Subcutaneous adipose tissue (tissue), 4 donors: Measurements from ENCODE around the gene ARIH1. TPM values are rescaled to one million over a fixed set of nuclear protein-coding genes. Genes with fewer than 3 reads are reported as not detected.

Experiments used
- total RNA-seq, 4 donors: library from RNA; depleted of rRNA; stranded (reverse); fragments of >200 nt; gene quantifications; one replicate each; pipeline ENCODE4 v1.1.0, GENCODE V29; 2016
- TF ChIP-seq, protein P1 (sequence below): fragments of 450-650 bp; IDR thresholded peaks from one replicate; pipeline ENCODE4 v1.5.1; 2016; ENCODE audit warnings: low read depth, mild to moderate bottlenecking, control low read depth, antibody characterized with exemption, moderate library complexity

The ARIH1 gene
- total RNA-seq, 4 donors from 2014 or later = 44.5 to 91.0 (median 56.5) TPM

DNA sequence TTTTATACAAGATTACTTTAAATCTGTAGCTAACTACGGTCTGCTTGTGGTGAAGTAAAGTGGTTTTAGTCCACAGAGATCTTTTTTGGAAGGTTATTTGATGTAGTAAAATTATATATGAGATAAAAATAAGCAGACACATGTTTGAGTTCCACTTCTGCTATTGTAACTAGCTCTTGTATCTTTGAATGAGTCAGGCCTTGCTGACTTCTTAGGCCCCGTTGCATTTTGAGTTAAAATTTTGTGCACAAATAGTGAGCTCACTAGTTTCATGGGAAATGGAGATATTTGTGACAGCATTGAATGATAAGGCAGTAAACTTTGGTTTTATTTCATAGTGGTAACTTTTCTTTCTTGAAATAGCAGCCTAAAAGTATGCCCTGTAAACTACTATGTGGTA, 42.6 kb downstream of the ARIH1 start:
- TF ChIP-seq, protein P1, sequence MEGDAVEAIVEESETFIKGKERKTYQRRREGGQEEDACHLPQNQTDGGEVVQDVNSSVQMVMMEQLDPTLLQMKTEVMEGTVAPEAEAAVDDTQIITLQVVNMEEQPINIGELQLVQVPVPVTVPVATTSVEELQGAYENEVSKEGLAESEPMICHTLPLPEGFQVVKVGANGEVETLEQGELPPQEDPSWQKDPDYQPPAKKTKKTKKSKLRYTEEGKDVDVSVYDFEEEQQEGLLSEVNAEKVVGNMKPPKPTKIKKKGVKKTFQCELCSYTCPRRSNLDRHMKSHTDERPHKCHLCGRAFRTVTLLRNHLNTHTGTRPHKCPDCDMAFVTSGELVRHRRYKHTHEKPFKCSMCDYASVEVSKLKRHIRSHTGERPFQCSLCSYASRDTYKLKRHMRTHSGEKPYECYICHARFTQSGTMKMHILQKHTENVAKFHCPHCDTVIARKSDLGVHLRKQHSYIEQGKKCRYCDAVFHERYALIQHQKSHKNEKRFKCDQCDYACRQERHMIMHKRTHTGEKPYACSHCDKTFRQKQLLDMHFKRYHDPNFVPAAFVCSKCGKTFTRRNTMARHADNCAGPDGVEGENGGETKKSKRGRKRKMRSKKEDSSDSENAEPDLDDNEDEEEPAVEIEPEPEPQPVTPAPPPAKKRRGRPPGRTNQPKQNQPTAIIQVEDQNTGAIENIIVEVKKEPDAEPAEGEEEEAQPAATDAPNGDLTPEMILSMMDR = no peak

DNA sequence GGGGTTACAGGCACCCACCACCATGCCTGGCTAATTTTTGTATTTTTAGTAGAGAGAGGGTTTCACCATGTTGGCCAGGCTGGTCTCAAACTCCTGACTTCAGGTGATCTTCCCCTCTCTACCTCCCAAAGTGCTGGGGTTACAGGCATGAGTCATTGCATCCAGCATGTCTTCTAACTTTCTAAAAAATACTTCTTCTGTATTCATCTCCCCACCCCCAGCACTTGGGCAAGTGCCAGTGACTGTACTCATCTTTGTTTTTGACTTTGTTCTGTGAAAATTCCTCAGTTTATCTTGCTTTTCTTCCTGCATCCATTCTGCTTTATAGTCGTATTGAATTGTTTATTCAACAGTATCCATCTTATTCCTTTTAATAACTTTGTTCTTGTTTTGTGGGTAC, 47.6 kb downstream of the ARIH1 start:
- TF ChIP-seq, protein P1 = no peak

DNA sequence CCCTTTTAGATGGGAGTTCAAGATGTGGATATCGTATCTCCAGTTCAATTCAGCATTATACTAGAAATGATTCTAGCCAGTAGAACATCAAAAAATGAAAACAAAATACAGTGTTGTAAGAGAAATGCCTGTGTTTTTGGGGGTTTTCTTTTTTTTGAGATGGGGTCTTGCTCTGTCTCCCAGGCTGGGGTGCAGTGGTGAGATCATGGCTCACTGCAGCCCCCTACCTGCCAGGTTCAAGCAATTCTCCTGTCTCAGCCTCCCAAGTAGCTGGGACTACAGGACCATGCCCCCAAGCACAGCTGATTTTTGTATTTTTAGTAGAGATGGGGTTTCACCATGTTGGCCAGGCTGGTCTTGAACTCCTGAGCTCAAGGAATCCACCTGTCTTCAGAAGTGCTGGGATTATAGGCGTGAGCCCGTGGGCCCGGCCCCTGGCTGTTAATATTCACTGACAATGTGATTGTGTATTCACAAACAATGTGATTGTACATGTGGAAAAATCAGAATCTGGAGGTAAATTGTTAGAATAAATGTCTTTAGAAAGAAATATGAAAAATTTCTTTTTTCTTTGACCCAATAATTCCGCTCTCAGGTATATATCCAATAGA, 59.0 kb downstream of the ARIH1 start:
- TF ChIP-seq, protein P1 = no peak

DNA sequence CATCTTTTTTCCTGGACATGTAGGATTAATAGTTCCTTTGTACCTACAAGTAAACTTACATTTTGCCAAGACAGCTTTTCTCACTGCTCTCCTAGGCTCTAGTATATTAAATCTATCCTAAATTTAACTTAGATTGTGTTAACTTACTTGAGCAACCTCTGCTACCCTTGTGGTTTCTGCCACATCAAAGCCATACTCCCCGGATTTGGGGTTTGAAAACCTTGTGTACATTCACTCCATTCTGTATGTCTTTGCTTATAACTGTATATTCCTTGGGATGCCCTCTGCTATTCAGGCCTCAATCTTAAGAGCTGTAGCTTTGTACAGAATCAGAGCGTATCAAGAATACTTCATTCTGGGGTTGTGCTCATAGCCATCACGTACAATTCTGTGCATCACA, 60.4 kb downstream of the ARIH1 start:
- TF ChIP-seq, protein P1 = no peak

DNA sequence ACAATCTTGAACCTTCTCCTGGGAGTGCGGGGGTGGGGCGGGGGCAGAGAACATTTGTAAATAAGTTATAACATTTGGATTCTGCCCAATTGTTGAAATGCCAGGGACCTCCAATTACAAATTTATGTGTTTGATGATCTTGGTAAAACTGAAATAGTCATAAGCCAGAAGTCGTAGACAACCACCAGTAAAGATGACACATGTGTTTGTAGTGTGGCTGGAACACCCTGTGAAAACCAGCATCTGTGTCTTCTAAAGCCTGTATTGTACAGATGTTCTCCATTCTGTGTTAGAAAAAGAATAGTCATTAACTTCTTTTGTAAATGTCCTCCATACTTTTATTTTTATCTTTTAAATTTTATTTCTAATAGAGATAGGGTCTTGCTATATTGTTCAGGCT, 61.8 kb downstream of the ARIH1 start:
- TF ChIP-seq, protein P1 = no peak

DNA sequence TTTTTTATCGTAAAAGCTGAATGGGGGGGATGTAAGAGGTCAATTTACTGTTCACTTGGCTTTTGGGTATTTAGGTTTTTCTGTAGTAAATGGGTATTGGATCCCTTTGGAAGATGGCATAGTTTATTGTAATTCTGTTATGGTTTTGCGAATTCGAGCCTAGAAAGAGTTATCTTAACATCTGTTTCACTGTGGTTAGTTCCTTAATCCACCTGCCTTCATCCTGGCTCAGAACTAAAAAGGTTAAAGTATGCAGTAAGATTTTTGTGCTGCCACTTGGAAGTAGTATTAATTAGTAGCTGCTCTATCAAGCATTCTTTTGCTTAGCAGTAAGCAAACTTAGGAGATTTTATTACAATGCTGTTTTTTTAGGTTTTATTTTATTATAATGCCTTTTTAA, 62.4 kb downstream of the ARIH1 start:
- TF ChIP-seq, protein P1 = no peak

DNA sequence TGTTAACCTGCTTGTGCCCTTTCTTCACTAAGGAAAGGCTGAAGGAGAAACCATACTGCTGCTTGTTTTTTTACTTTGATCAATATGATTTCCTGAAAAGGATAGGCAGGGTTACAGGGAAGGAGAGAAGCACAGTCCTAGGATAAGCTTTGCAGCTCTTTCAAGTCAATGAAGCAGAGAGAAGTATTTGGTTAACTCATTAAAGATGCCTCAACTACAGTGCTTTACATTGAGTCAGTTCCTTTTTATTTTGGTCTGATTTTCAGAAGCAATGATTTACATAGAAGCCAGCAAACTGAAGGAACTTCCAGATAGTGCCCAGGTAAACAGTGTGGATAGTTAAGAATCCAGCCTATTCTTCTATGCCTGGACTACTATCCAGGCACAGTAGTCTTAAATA, 64.8 kb downstream of the ARIH1 start:
- TF ChIP-seq, protein P1 = no peak
